Activated CD4-positive, alpha-beta T cell treated with anti-CD3 and anti-CD28 coated beads for 24 hours (primary cell): ENCODE measurements around the gene TNFRSF18.
"Not testable (repeated sequence)": the region's sequence is repeated elsewhere in the genome, so short reads cannot be mapped to it uniquely, and the experiment has no call there.

ENCODE experiments used
- DNase-seq, 2 donors: peaks; one replicate each; pipeline ENCODE4 v3.0.0-alpha.2; 2020; ENCODE audit warnings: low read depth in 2 of 2

TNFRSF18 gene

GRCh38 chr1:1199141-1199960, 7.0 kb downstream of the TNFRSF18 start:
- DNase-seq, result no peak

GRCh38 chr1:1198423-1199140, 7.8 kb downstream of the TNFRSF18 start:
- no peak for DNase-seq

GRCh38 chr1:1197551-1198422, 8.6 kb downstream of the TNFRSF18 start:
- DNase-seq, result no peak

- no peak for DNase-seq
Measured at GRCh38 chr1:1197188-1197500, 9.2 kb downstream of the TNFRSF18 start.

GRCh38 chr1:1196431-1197187, 9.8 kb downstream of the TNFRSF18 start:
- DNase-seq, result no peak

- DNase-seq, result not testable (repeated sequence)
Measured at GRCh38 chr1:1195726-1196125, 10.7 kb downstream of the TNFRSF18 start.

- no peak for DNase-seq
Measured at GRCh38 chr1:1194723-1195122, 11.7 kb downstream of the TNFRSF18 start.

- DNase-seq, result no peak
Measured at GRCh38 chr1:1191734-1192133, 14.7 kb downstream of the TNFRSF18 start.

- DNase-seq, result no peak
Measured at GRCh38 chr1:1189111-1189510, 17.3 kb downstream of the TNFRSF18 start.

- no peak for DNase-seq
Measured at GRCh38 chr1:1187938-1188337, 18.5 kb downstream of the TNFRSF18 start.

- no peak for DNase-seq
Measured at GRCh38 chr1:1185101-1185765, 21.2 kb downstream of the TNFRSF18 start.

- DNase-seq, result no peak
Measured at GRCh38 chr1:1183833-1184775, 22.3 kb downstream of the TNFRSF18 start.

GRCh38 chr1:1183221-1183747, 23.1 kb downstream of the TNFRSF18 start:
- DNase-seq, result no peak

- DNase-seq, result no peak
Measured at GRCh38 chr1:1182491-1183220, 23.7 kb downstream of the TNFRSF18 start.

GRCh38 chr1:1181938-1182410, 24.4 kb downstream of the TNFRSF18 start:
- no peak for DNase-seq

- DNase-seq, result no peak
Measured at GRCh38 chr1:1181129-1181937, 25.1 kb downstream of the TNFRSF18 start.

GRCh38 chr1:1179983-1180861, 26.2 kb downstream of the TNFRSF18 start:
- no peak for DNase-seq
